Duodenal mucosa (tissue), 2 donors: Measurements from ENCODE around the gene IPO11.

ENCODE experiments used
- H3K27ac ChIP-seq: one replicate; pipeline ENCODE4 v1.7.0; 2013; ENCODE audit warnings: low read depth, low read length
- H3K27me3 ChIP-seq, 2 donors: one replicate each; pipeline ENCODE4 v1.7.0; 2013; ENCODE audit warnings: low read length in 2 of 2, control low read depth in 1 of 2; ENCODE audit not compliant: insufficient read depth in 2 of 2, control insufficient read depth in 1 of 2
- H3K36me3 ChIP-seq, 2 donors: one replicate each; pipeline ENCODE4 v1.7.0; 2013; ENCODE audit warnings: low read length in 2 of 2, control low read depth in 1 of 2; ENCODE audit not compliant: insufficient read depth in 2 of 2, control insufficient read depth in 1 of 2
- H3K4me1 ChIP-seq, 2 donors: one replicate each; pipeline ENCODE4 v1.7.0; 2013; ENCODE audit warnings: low read length in 2 of 2, control low read depth in 1 of 2; ENCODE audit not compliant: insufficient read depth in 2 of 2, control insufficient read depth in 1 of 2
- H3K4me3 ChIP-seq, 2 donors: one replicate each; pipeline ENCODE4 v1.7.0; 2013; ENCODE audit warnings: low read length in 2 of 2, low read depth in 1 of 2
- H3K9ac ChIP-seq, 2 donors: one replicate each; pipeline ENCODE4 v1.7.0; 2013; ENCODE audit warnings: low read length in 2 of 2, low read depth in 1 of 2
- H3K9me3 ChIP-seq, 2 donors: one replicate each; pipeline ENCODE4 v1.7.0; 2013; ENCODE audit warnings: low read length in 2 of 2, control low read depth in 1 of 2; ENCODE audit not compliant: control insufficient read depth in 1 of 2

The IPO11 gene

GRCh38 chr5:62412549-62413329 is at the start of gene IPO11:
TSS of gene IPO11 (plus strand) at chr5:62412763. CDS start at chr5:62437280, 24,517 bp downstream.
- H3K36me3 ChIP-seq, result no peaks in the 10 kb centered on the region
- peak within 1 kb of the TSS; percentile 78 to 86 for H3K9ac ChIP-seq
- H3K4me1 ChIP-seq, result peaks cover 9 to 15% of the 10 kb centered on the region in 2 donors
- peak within 1 kb of the TSS; percentile 50 for H3K27ac ChIP-seq
- H3K4me3 ChIP-seq, result peak within 1 kb of the TSS; percentile 97 to 100
- H3K27me3 ChIP-seq, result no peaks in the 10 kb centered on the region
- H3K9me3 ChIP-seq, result no peaks in the 10 kb centered on the region

GRCh38 chr5:62369039-62369438 is 43.5 kb upstream of the IPO11 start:
- Histone ChIP-seq H3K9ac (no peak overlapping the region), H3K27me3 (no peaks in the 10 kb centered on the region), H3K4me3 (no peak overlapping the region), H3K9me3 (no peaks in the 10 kb centered on the region), H3K36me3 (peaks cover 15 to 26% of the 10 kb centered on the region in 2 donors), H3K4me1 (no peaks in the 10 kb centered on the region), H3K27ac (no peak overlapping the region)

- Histone ChIP-seq H3K9me3 (no peaks in the 10 kb centered on the region), H3K27ac (no peak overlapping the region), H3K9ac (no peak overlapping the region), H3K27me3 (no peaks in the 10 kb centered on the region), H3K4me3 (no peak overlapping the region), H3K4me1 (no peaks in the 10 kb centered on the region), H3K36me3 (peaks cover 8 to 22% of the 10 kb centered on the region in 2 donors)
Observed at GRCh38 chr5:62371409-62371808, 41.2 kb upstream of the IPO11 start.

GRCh38 chr5:62372600-62372999 is 40.0 kb upstream of the IPO11 start:
- H3K4me1 ChIP-seq, result no peaks in the 10 kb centered on the region
- no peak overlapping the region for H3K4me3 ChIP-seq
- H3K27ac ChIP-seq, result no peak overlapping the region
- no peaks in the 10 kb centered on the region for H3K27me3 ChIP-seq
- H3K9me3 ChIP-seq, result no peaks in the 10 kb centered on the region
- no peak overlapping the region for H3K9ac ChIP-seq
- peaks cover 8 to 26% of the 10 kb centered on the region in 2 donors for H3K36me3 ChIP-seq

GRCh38 chr5:62373382-62373781 is 39.2 kb upstream of the IPO11 start:
- H3K9ac ChIP-seq, result no peak overlapping the region

GRCh38 chr5:62374090-62374489 is 38.5 kb upstream of the IPO11 start:
- no peaks in the 10 kb centered on the region for H3K27me3 ChIP-seq
- H3K4me3 ChIP-seq, result no peak overlapping the region
- no peaks in the 10 kb centered on the region for H3K9me3 ChIP-seq
- H3K27ac ChIP-seq, result no peak overlapping the region
- H3K36me3 ChIP-seq, result peaks cover 18 to 37% of the 10 kb centered on the region in 2 donors
- H3K4me1 ChIP-seq, result no peaks in the 10 kb centered on the region
- no peak overlapping the region for H3K9ac ChIP-seq

More at GRCh38 chr5:62373382-62373781, 39.2 kb upstream of the IPO11 start:
- no peaks in the 10 kb centered on the region for H3K4me1 ChIP-seq
- no peak overlapping the region for H3K27ac ChIP-seq
- H3K4me3 ChIP-seq, result no peak overlapping the region
- H3K27me3 ChIP-seq, result no peaks in the 10 kb centered on the region
- H3K9me3 ChIP-seq, result no peaks in the 10 kb centered on the region
- H3K36me3 ChIP-seq, result peaks cover 16 to 32% of the 10 kb centered on the region in 2 donors

- Histone ChIP-seq H3K9me3 (no peaks in the 10 kb centered on the region), H3K27ac (no peak overlapping the region), H3K9ac (no peak overlapping the region), H3K27me3 (no peaks in the 10 kb centered on the region), H3K4me1 (no peaks in the 10 kb centered on the region), H3K4me3 (no peak overlapping the region), H3K36me3 (peaks cover 18 to 48% of the 10 kb centered on the region in 2 donors)
Observed at GRCh38 chr5:62375627-62376026, 36.9 kb upstream of the IPO11 start.

- H3K36me3 ChIP-seq, result peaks cover 18 to 52% of the 10 kb centered on the region in 2 donors
- H3K4me3 ChIP-seq, result no peak overlapping the region
- H3K4me1 ChIP-seq, result no peaks in the 10 kb centered on the region
- H3K9ac ChIP-seq, result no peak overlapping the region
- H3K27me3 ChIP-seq, result no peaks in the 10 kb centered on the region
- H3K27ac ChIP-seq, result no peak overlapping the region
- H3K9me3 ChIP-seq, result no peaks in the 10 kb centered on the region
Observed at GRCh38 chr5:62376064-62376463, 36.5 kb upstream of the IPO11 start.

- Histone ChIP-seq H3K36me3 (peaks cover 20 to 63% of the 10 kb centered on the region in 2 donors), H3K27ac (no peak overlapping the region)
Observed at GRCh38 chr5:62385131-62385530, 27.4 kb upstream of the IPO11 start.

GRCh38 chr5:62385816-62386400 is 26.7 kb upstream of the IPO11 start:
- no peak overlapping the region for H3K27ac ChIP-seq
- H3K9me3 ChIP-seq, result no peaks in the 10 kb centered on the region
- H3K9ac ChIP-seq, result no peak overlapping the region
- H3K27me3 ChIP-seq, result no peaks in the 10 kb centered on the region
- H3K4me3 ChIP-seq, result no peak overlapping the region
- H3K36me3 ChIP-seq, result peaks cover 20 to 56% of the 10 kb centered on the region in 2 donors
- no peaks in the 10 kb centered on the region for H3K4me1 ChIP-seq

More at GRCh38 chr5:62385131-62385530, 27.4 kb upstream of the IPO11 start:
- no peak overlapping the region for H3K9ac ChIP-seq
- H3K4me1 ChIP-seq, result no peaks in the 10 kb centered on the region
- no peaks in the 10 kb centered on the region for H3K27me3 ChIP-seq
- H3K9me3 ChIP-seq, result no peaks in the 10 kb centered on the region
- no peak overlapping the region for H3K4me3 ChIP-seq
